Measurements from ENCODE around the gene RCAN3.
"Not testable (repeated sequence)": the region's sequence is repeated elsewhere in the genome, so short reads cannot be mapped to it uniquely, and the experiment has no call there.

Gene RCAN3

GRCh38 chr1:24502709-24503058 is at the start of gene RCAN3:
Gene RCAN3, plus strand, starts transcription at chr1:24502836. Its CDS starts 11,537 bp downstream, at chr1:24514373.
- peak; percentile 69 to 80 for DNase-seq (ENCODE audit: extremely low read depth in 1 of 2, low read depth in 1 of 2)

GRCh38 chr1:24452922-24453485 is 49.6 kb upstream of the RCAN3 start:
- no peak for DNase-seq (ENCODE audit: extremely low read depth in 1 of 2, low read depth in 1 of 2)

GRCh38 chr1:24454673-24455072 is 48.0 kb upstream of the RCAN3 start:
- DNase-seq (ENCODE audit: extremely low read depth in 1 of 2, low read depth in 1 of 2): no peak

- no peak for DNase-seq (ENCODE audit: extremely low read depth in 1 of 2, low read depth in 1 of 2)
Observed at GRCh38 chr1:24455272-24455671, 47.4 kb upstream of the RCAN3 start.

- no peak for DNase-seq (ENCODE audit: extremely low read depth in 1 of 2, low read depth in 1 of 2)
Observed at GRCh38 chr1:24457866-24458265, 44.8 kb upstream of the RCAN3 start.

GRCh38 chr1:24459551-24460266 is 42.9 kb upstream of the RCAN3 start:
- DNase-seq (ENCODE audit: extremely low read depth in 1 of 2, low read depth in 1 of 2): no peak

- DNase-seq (ENCODE audit: extremely low read depth in 1 of 2, low read depth in 1 of 2): not testable (repeated sequence)
Observed at GRCh38 chr1:24462128-24462527, 40.5 kb upstream of the RCAN3 start.

GRCh38 chr1:24463776-24464735 is 38.6 kb upstream of the RCAN3 start:
- DNase-seq (ENCODE audit: extremely low read depth in 1 of 2, low read depth in 1 of 2): no peak

GRCh38 chr1:24465099-24465498 is 37.5 kb upstream of the RCAN3 start:
- no peak for DNase-seq (ENCODE audit: extremely low read depth in 1 of 2, low read depth in 1 of 2)

GRCh38 chr1:24465638-24466037 is 37.0 kb upstream of the RCAN3 start:
- DNase-seq (ENCODE audit: extremely low read depth in 1 of 2, low read depth in 1 of 2): no peak

GRCh38 chr1:24468685-24469316 is 33.8 kb upstream of the RCAN3 start:
- DNase-seq (ENCODE audit: extremely low read depth in 1 of 2, low read depth in 1 of 2): no peak

GRCh38 chr1:24470592-24470991 is 32.0 kb upstream of the RCAN3 start:
- no peak for DNase-seq (ENCODE audit: extremely low read depth in 1 of 2, low read depth in 1 of 2)

GRCh38 chr1:24472527-24473251 is 29.9 kb upstream of the RCAN3 start:
- no peak for DNase-seq (ENCODE audit: extremely low read depth in 1 of 2, low read depth in 1 of 2)

- no peak for DNase-seq (ENCODE audit: extremely low read depth in 1 of 2, low read depth in 1 of 2)
Observed at GRCh38 chr1:24474193-24474592, 28.4 kb upstream of the RCAN3 start.

- DNase-seq (ENCODE audit: extremely low read depth in 1 of 2, low read depth in 1 of 2): no peak
Observed at GRCh38 chr1:24475700-24476099, 26.9 kb upstream of the RCAN3 start.

GRCh38 chr1:24476571-24476970 is 26.1 kb upstream of the RCAN3 start:
- no peak for DNase-seq (ENCODE audit: extremely low read depth in 1 of 2, low read depth in 1 of 2)

GRCh38 chr1:24477309-24477708 is 25.3 kb upstream of the RCAN3 start:
- DNase-seq (ENCODE audit: extremely low read depth in 1 of 2, low read depth in 1 of 2): no peak

GRCh38 chr1:24481101-24481500 is 21.5 kb upstream of the RCAN3 start:
- peak in 1 of 2 donors; percentile 27 for DNase-seq (ENCODE audit: extremely low read depth in 1 of 2, low read depth in 1 of 2)

- no peak for DNase-seq (ENCODE audit: extremely low read depth in 1 of 2, low read depth in 1 of 2)
Observed at GRCh38 chr1:24481843-24482610, 20.6 kb upstream of the RCAN3 start.

GRCh38 chr1:24483441-24483840 is 19.2 kb upstream of the RCAN3 start:
- no peak for DNase-seq (ENCODE audit: extremely low read depth in 1 of 2, low read depth in 1 of 2)
